Testis (tissue), 5 donors: ENCODE data around the gene PHLDA3. TPM values are rescaled to one million over a fixed set of nuclear protein-coding genes. Genes with fewer than 3 reads are reported as not detected.
A peak's percentile ranks its signal among the peaks of the same experiment; 100 is the strongest.

ENCODE experiments used
- DNase-seq: peaks from one replicate; pipeline ENCODE4 v3.0.0-alpha.2; 2019
- H3K27ac ChIP-seq, 2 donors: fragments of 200-600 bp; sonication (generic); one replicate each; pipeline ENCODE4 v1.5.1; 2019
- H3K27me3 ChIP-seq: fragments of 200-600 bp; sonication (generic); one replicate; pipeline ENCODE4 v1.5.1; 2019
- H3K36me3 ChIP-seq: fragments of 200-600 bp; sonication (generic); one replicate; pipeline ENCODE4 v1.5.1; 2017; ENCODE audit warnings: low read depth; ENCODE audit errors: missing control alignments
- H3K4me1 ChIP-seq: fragments of 200-600 bp; sonication (generic); one replicate; pipeline ENCODE4 v1.5.1; 2019
- H3K4me3 ChIP-seq, 2 donors: fragments of 200-600 bp; sonication (generic); one replicate each; pipeline ENCODE4 v1.5.1; 2017 to 2019
- H3K9me3 ChIP-seq: fragments of 200-600 bp; sonication (generic); one replicate; pipeline ENCODE4 v1.5.1; 2017
- POLR2A ChIP-seq: fragments of 450-650 bp; IDR thresholded peaks from one replicate; pipeline ENCODE4 v1.6.1; 2017; ENCODE audit warnings: antibody characterized with exemption, mild to moderate bottlenecking, moderate library complexity
- WGBS, 2 donors: methylation state at CpG; one replicate each; pipeline ENCODE4 v1.1.5; 2018; 5-methylcytosine and 5-hydroxymethylcytosine counted together
- intact Hi-C: fragments of 100-400 bp; cut with DNase I; formaldehyde crosslinking; loops from one replicate; pipeline ENCODE4 v1.15.1; 2023; ENCODE audit warnings: low total_unique reads
- long read RNA-seq, 2 donors: transcript quantifications; one replicate each; lab custom pipeline, GENCODE V29; 2026
- polyA plus RNA-seq: library from polyadenylated mRNA; stranded (reverse); fragments of 350-450 nt; fragmentation: Illumina TruSeq; extraction: RNeasy Lipid Tissue Mini Kit (QIAGEN cat#74804); gene quantifications from one replicate; pipeline ENCODE4 v1.2.3, GENCODE V29; 2014; ENCODE audit warnings: low read depth, low replicate concordance; ENCODE audit not compliant: insufficient read depth
- total RNA-seq, 2 donors: library from RNA; depleted of rRNA; stranded (reverse); fragments of >200 nt; gene quantifications; one replicate each; pipeline ENCODE4 v1.2.3, GENCODE V29; 2016
- TF ChIP-seq, protein P1 (sequence below), 3 experiments: fragments of 450-650 bp in 2 of 3; fragments of 200-600 bp in 1 of 3; sonication (generic) in 1 of 3; IDR thresholded peaks; one replicate each; pipeline ENCODE4 v1.5.1; 2016 to 2019; ENCODE audit warnings: antibody characterized with exemption in 3 of 3, mild to moderate bottlenecking in 2 of 3, moderate library complexity in 1 of 3

Gene PHLDA3
- total RNA-seq = 10 to 100 TPM; 22.7 to 23.1 TPM
- polyA plus RNA-seq = 24.0 TPM
- long read RNA-seq, donor 1, transcript PHLDA3-202 (2 exons, 2,640 nt) = major isoform, 26 of 27 reads
- long read RNA-seq, donor 1, partial matches to known transcripts = 0 of 27 reads
- long read RNA-seq, donor 1, other reads (novel, unspliced or antisense) = 0 of 27 reads
- long read RNA-seq, donor 2, transcript PHLDA3-202 (2 exons, 2,640 nt) = major isoform, 7 of 7 reads
- long read RNA-seq, donor 2, partial matches to known transcripts = 0 of 7 reads
- long read RNA-seq, donor 2, other reads (novel, unspliced or antisense) = 0 of 7 reads

DNA sequence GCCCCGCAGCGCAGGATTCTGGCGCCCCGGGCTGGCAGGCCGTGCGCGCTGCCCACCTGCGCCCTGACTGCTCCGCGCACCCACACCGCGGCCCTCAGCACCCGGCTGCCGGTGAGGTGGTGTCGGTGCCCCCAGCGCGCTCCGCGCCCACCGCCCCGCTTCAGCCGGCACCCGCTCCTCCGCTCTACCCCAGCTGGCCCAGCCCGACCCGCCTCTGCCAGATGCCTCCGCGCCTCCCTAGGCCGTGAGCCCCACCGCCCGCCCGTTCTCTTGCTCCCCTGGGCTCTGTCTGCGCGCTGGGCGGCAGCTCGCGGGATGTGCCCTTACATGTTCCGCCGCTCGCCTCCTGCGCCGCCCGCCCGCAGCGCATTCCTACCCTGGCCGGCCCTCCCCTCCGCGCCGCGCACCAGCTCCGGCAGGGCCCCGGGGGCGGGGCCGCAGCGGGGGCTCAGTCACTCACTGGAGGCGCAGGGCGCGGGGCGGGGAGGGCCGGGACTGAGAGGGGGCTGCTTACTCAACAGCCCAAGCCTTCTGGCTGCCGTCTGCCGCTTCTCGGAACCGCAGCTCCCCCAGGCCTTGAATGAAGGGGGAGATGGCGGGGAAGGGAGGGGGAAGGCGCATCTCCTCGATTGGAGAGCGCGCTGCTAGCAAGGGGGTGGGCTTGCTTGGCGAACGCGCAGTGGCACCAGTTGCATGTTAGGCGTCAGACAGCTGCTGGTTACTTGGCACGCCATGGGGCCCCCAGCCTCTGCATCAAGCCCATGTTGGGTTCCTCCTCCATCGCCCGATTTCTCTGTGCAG, at the start of gene PHLDA3:
Gene PHLDA3, minus strand, starts transcription at position 345 of the 801 bp plus-strand sequence. CDS start 402 bp downstream, outside the sequence.
- intact Hi-C loops = no loop called here

DNA sequence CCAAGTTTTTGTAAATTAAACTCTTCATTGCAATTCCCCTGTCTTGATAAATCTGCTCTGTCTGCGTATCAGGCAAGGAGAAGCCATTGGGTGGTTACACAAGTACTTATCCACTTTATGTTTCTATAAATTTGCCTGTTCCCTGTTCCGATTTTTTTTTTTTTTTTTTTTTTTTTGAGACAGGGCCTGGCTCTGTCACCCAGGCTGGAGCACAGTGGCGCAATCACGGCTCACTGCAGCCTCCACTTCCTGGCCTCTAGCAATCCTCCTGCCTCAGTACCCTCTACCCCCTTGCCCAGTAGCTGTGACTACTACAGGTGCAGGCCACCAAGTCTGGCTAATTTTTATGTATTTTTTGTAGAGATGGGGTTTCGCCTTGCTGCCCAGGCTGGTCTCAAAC, 49.1 kb upstream of the PHLDA3 start:
- no peak for DNase-seq
- Histone ChIP-seq H3K27me3 (no peaks in the 10 kb centered on the region), H3K27ac (no peak overlapping the region), H3K9me3 (no peaks in the 10 kb centered on the region), H3K4me3 (no peak overlapping the region), H3K4me1 (peaks cover 8% of the 10 kb centered on the region), H3K36me3 (no peaks in the 10 kb centered on the region)
- intact Hi-C loops = no loop called here
- TF ChIP-seq, protein P1, sequence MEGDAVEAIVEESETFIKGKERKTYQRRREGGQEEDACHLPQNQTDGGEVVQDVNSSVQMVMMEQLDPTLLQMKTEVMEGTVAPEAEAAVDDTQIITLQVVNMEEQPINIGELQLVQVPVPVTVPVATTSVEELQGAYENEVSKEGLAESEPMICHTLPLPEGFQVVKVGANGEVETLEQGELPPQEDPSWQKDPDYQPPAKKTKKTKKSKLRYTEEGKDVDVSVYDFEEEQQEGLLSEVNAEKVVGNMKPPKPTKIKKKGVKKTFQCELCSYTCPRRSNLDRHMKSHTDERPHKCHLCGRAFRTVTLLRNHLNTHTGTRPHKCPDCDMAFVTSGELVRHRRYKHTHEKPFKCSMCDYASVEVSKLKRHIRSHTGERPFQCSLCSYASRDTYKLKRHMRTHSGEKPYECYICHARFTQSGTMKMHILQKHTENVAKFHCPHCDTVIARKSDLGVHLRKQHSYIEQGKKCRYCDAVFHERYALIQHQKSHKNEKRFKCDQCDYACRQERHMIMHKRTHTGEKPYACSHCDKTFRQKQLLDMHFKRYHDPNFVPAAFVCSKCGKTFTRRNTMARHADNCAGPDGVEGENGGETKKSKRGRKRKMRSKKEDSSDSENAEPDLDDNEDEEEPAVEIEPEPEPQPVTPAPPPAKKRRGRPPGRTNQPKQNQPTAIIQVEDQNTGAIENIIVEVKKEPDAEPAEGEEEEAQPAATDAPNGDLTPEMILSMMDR (IDR thresholded peaks at IDR 0.05) = no peak
- no peak for TF ChIP-seq POLR2A
- WGBS, 2 donors = 79 to 90% methylated on average over 3 to 5 of the region's 5 CpGs

More for the DNA sequence above, at the start of gene PHLDA3:
- peak; percentile 84 for DNase-seq
- no peaks in the 10 kb centered on the region for H3K36me3 ChIP-seq
- no peaks in the 10 kb centered on the region for H3K27me3 ChIP-seq
- peak within 1 kb of the TSS; percentile 78 to 94 for H3K27ac ChIP-seq
- TF ChIP-seq POLR2A = no peak
- TF ChIP-seq, protein P1 (IDR thresholded peaks at IDR 0.05) = no peak
- H3K4me1 ChIP-seq = no peaks in the 10 kb centered on the region
- 0 to 1% methylated on average over 10 to 63 of the region's 76 CpGs for whole genome bisulfite sequencing, 2 donors
- H3K9me3 ChIP-seq = no peaks in the 10 kb centered on the region
- peak within 1 kb of the TSS; percentile 74 to 81 for H3K4me3 ChIP-seq

DNA sequence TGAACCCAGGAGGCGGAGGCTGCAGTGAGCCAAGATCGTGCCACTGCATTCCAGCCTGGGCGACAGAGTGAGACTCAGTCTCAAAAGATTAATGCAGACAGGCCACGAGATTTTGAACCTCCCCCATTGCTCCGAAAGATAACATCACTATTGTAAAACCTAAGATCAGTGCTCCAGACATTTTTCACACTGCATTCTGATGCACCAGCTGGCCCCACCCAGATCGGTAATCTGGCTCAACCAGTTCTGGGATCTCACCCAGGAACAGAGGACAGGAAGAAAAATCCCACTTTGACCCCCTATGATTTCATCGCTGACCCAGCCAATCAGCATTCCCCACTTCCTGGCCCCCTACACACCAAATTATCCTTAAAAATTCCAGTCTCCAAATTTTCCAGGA, 48.6 kb upstream of the PHLDA3 start:
- WGBS, 2 donors = 66 to 73% methylated on average over 7 of the region's 7 CpGs
- DNase-seq = no peak
- TF ChIP-seq, protein P1 (IDR thresholded peaks at IDR 0.05) = no peak
- TF ChIP-seq POLR2A = no peak
- no peak overlapping the region for H3K27ac ChIP-seq
- H3K4me1 ChIP-seq = peaks cover 10% of the 10 kb centered on the region
- H3K27me3 ChIP-seq = no peaks in the 10 kb centered on the region
- H3K4me3 ChIP-seq = no peak overlapping the region
- H3K9me3 ChIP-seq = no peaks in the 10 kb centered on the region
- no peaks in the 10 kb centered on the region for H3K36me3 ChIP-seq
- intact Hi-C loops = no loop called here

DNA sequence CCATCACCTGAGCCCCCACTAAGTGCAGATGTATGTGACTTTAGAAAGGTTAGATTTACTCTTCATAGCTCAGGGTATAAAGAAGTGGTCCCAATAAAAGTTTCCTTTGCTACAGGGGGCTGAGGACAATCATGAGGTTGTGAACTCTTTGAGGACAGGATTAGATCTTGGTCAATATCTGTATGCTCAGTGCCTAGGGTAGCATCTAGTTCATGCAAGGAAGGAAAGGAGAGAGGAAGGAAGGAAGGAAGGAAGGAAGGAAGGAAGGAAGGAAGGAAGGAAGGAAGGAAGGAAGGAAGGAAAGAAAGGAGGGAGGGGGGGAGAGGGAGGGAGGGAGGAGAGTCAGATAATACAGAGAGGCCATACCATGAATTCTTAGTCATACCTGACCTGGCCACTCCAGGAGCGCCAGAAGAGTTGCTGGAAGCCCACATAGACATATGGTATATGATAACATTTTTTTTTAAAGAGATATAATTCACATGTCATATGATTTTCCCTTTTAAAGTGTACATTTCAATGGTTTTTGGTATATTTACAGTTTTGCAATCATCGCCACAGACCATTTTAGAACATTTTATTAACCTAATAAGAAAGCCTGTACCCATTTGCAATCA, 47.6 kb upstream of the PHLDA3 start:
- Histone ChIP-seq H3K4me1 (peaks cover 20% of the 10 kb centered on the region), H3K27me3 (no peaks in the 10 kb centered on the region), H3K9me3 (no peaks in the 10 kb centered on the region), H3K4me3 (no peak overlapping the region), H3K36me3 (no peaks in the 10 kb centered on the region), H3K27ac (no peak overlapping the region)
- no peak for DNase-seq
- TF ChIP-seq POLR2A = no peak
- TF ChIP-seq, protein P1 (IDR thresholded peaks at IDR 0.05) = no peak
- intact Hi-C loops = no loop called here
- WGBS, 2 donors = 97% methylated on average over 2 of the region's 2 CpGs
